ENCODE results near the gene CST9L. TPM values are rescaled to one million over a fixed set of nuclear protein-coding genes. Genes with fewer than 3 reads are reported as not detected.

CST9L gene
- total RNA-seq, 1 donor from 2014 or later: not detected

DNA sequence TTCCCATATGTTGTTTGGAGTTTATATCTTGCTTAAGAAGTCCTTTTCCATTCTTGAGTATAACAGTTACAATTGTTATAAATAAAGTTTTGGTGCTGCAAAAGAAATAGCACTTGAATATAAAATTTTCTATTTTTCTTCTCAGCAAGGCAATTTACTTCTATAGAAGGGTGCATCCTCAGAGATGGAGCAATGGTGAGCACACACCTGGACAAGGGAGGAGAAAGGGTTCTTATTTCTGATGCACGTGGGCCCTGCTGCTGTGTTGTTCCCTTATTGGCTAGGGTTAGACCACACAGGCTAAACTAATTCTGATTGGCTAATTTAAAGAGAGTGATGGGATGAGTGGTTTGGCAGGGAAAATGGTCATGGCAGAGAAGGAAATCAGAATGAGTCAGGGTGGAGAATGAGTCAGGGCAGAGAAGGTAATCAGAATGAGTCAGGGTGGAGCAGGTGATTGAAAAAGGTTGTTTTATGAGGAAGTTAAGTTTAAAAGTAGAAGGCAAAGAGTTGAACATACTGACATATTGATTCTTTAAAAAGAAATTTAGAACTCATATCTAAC is 39.3 kb downstream of the CST9L start:
- H3K4me3 Mint-ChIP-seq: no peak overlapping the region
- peaks cover 4% of the 10 kb centered on the region for H3K36me3 Mint-ChIP-seq (ENCODE audit: low read depth)
- peaks cover 6% of the 10 kb centered on the region for H3K9me3 Mint-ChIP-seq
- H3K4me1 Mint-ChIP-seq: peaks cover 11% of the 10 kb centered on the region
- no peaks in the 10 kb centered on the region for H3K27me3 Mint-ChIP-seq (ENCODE audit: low read depth)
- TF ChIP-seq, protein P1, sequence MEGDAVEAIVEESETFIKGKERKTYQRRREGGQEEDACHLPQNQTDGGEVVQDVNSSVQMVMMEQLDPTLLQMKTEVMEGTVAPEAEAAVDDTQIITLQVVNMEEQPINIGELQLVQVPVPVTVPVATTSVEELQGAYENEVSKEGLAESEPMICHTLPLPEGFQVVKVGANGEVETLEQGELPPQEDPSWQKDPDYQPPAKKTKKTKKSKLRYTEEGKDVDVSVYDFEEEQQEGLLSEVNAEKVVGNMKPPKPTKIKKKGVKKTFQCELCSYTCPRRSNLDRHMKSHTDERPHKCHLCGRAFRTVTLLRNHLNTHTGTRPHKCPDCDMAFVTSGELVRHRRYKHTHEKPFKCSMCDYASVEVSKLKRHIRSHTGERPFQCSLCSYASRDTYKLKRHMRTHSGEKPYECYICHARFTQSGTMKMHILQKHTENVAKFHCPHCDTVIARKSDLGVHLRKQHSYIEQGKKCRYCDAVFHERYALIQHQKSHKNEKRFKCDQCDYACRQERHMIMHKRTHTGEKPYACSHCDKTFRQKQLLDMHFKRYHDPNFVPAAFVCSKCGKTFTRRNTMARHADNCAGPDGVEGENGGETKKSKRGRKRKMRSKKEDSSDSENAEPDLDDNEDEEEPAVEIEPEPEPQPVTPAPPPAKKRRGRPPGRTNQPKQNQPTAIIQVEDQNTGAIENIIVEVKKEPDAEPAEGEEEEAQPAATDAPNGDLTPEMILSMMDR (conservative IDR thresholded peaks at IDR 0.05): no peak
- DNase-seq (ENCODE audit: low read depth, low spot score): no peak
- H3K27ac Mint-ChIP-seq (ENCODE audit: unreplicated experiment): no peak overlapping the region

DNA sequence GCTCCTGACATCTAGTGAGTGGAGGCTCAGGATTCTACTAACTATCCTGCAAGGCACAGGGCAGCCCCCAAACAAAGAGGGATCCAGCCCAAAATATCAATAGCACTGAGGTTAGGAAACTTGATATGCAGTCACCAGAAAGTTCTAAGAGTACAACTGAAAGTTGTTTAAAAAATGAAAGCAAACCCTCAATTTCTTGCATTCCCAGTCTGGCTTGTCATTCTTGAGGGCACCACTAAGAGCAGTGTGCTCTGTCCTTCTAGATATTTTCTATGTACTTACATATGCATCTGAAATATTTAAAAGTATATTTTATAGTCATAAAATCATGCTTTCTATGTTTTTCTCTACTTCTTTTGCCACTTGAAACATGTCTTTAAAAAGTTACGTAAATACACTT is 41.4 kb downstream of the CST9L start:
- peaks cover 4% of the 10 kb centered on the region for H3K36me3 Mint-ChIP-seq (ENCODE audit: low read depth)
- H3K27me3 Mint-ChIP-seq (ENCODE audit: low read depth): no peaks in the 10 kb centered on the region
- H3K4me3 Mint-ChIP-seq: no peak overlapping the region
- peaks cover 6% of the 10 kb centered on the region for H3K9me3 Mint-ChIP-seq
- TF ChIP-seq, protein P1 (conservative IDR thresholded peaks at IDR 0.05): no peak
- no peaks in the 10 kb centered on the region for H3K4me1 Mint-ChIP-seq
- H3K27ac Mint-ChIP-seq (ENCODE audit: unreplicated experiment): no peak overlapping the region
- DNase-seq (ENCODE audit: low read depth, low spot score): no peak

DNA sequence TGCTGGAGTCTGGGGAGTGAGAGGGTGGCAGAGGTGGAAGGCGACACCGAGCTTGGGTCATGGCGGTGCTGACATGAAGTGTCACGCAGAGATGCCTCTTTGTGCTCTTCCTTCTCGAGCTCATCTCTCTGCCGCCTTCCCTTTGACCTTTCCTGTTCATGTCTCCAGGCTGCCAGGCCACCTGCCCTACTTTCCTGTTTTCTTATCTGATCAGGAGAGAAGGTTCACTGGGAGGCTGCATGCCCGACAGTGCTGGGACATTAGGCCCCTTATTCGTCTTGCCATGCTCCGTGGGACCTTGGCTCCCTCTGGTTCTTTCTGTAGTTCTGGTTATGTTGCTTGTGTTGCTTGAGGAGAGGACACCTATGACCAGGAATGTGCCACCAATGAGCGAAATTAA is 44.1 kb downstream of the CST9L start:
- peaks cover 3% of the 10 kb centered on the region for H3K36me3 Mint-ChIP-seq (ENCODE audit: low read depth)
- no peak overlapping the region for H3K4me3 Mint-ChIP-seq
- H3K9me3 Mint-ChIP-seq: peaks cover 6% of the 10 kb centered on the region
- TF ChIP-seq, protein P1 (conservative IDR thresholded peaks at IDR 0.05): no peak
- peaks cover 12% of the 10 kb centered on the region for H3K4me1 Mint-ChIP-seq
- no peak for DNase-seq (ENCODE audit: low read depth, low spot score)
- no peak overlapping the region for H3K27ac Mint-ChIP-seq (ENCODE audit: unreplicated experiment)
- no peaks in the 10 kb centered on the region for H3K27me3 Mint-ChIP-seq (ENCODE audit: low read depth)

DNA sequence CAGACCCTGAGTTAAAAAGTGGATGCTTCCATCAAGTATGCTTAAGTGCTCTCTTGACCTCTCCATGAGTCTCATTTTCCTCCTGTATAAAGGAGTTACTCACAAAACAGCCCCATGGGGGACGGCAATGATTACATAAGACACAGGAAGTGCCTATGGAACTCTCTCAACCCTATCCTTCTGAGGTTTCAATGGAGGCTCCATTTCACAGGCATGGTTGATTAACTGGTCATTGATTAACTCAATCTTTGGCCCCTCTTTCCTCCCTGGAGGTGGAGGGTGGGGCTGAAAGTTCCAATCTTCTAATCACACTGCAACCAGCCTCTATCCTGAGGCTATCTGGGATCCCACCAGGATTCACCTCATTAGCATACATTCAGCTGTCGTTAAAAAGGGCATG is 48.1 kb downstream of the CST9L start:
- H3K9me3 Mint-ChIP-seq: no peaks in the 10 kb centered on the region
- H3K4me3 Mint-ChIP-seq: no peak overlapping the region
- H3K4me1 Mint-ChIP-seq: peaks cover 12% of the 10 kb centered on the region
- H3K27me3 Mint-ChIP-seq (ENCODE audit: low read depth): no peaks in the 10 kb centered on the region
- no peak overlapping the region for H3K27ac Mint-ChIP-seq (ENCODE audit: unreplicated experiment)
- no peaks in the 10 kb centered on the region for H3K36me3 Mint-ChIP-seq (ENCODE audit: low read depth)
- DNase-seq (ENCODE audit: low read depth, low spot score): no peak
- TF ChIP-seq, protein P1 (conservative IDR thresholded peaks at IDR 0.05): no peak

DNA sequence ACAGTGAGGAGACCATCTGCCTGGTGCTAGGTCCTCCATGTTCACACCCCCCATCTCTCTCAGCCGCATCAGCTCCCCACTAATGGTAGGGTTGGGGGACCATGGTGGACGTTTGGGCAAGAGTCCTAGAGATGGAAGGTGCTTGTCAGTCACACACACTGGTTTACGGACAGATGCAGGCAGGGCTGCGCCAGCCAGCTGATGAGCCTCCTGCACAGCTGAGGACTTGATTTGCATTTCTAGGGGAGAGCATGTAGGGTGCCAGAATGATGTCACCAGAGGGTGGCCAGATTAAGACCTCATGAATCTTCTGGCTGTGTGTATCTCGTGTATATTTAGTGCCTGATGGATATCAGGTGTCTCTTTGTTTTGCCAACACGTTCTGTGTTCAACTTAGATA is 48.7 kb downstream of the CST9L start:
- TF ChIP-seq, protein P1 (conservative IDR thresholded peaks at IDR 0.05): no peak
- Mint-ChIP-seq H3K27ac (ENCODE audit: unreplicated experiment) (peak overlapping the region; percentile 4), H3K4me3 (no peak overlapping the region), H3K4me1 (peaks cover 12% of the 10 kb centered on the region), H3K9me3 (no peaks in the 10 kb centered on the region), H3K36me3 (ENCODE audit: low read depth) (no peaks in the 10 kb centered on the region), H3K27me3 (ENCODE audit: low read depth) (no peaks in the 10 kb centered on the region)
- DNase-seq (ENCODE audit: low read depth, low spot score): no peak

All from neural crest cell (in vitro differentiated cells).